ENCODE data around the gene ABHD4. TPM values are rescaled to one million over a fixed set of nuclear protein-coding genes. Genes with fewer than 3 reads are reported as not detected.
"Not testable (repeated sequence)": the region's sequence is repeated elsewhere in the genome, so short reads cannot be mapped to it uniquely, and the experiment has no call there.

ABHD4 gene
- total RNA-seq, 2 experiments from 2014 or later: 16.7 to 20.7 TPM

DNA sequence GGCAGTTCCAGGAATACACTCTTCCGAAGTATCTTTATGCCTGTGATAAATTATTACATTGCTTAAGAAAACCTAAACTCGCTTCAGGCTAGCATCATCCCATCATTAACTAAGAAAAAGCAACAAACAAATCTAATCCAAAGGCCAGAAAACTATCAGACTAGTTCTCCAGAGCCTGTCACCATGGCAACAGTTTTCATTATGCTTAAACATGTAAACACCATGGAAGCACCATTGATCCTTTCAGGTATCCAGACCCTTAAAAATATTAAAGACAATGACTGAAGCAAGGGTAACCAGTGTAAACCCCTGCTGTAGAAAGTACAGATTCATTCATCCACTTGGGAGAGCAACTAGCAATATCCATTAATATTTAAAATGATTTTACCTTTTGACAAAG, 18.9 kb upstream of the ABHD4 start:
- H3K9me3 Mint-ChIP-seq: no peaks in the 10 kb centered on the region
- H3K4me3 Mint-ChIP-seq: no peak overlapping the region
- ChIA-PET CTCF (interaction anchor here (0.8 to 2.8 kb wide), 3 partner anchors 9 to 169 kb away, joined by 3 to 16 read pairs (median 9); partner anchors contain the start of gene DAD1), POLR2A (interaction anchor here (0.6 to 1.9 kb wide), 5 partner anchors 9 to 22 kb away, joined by 3 to 4 read pairs (median 3); partner anchors contain the start of gene DAD1)
- H3K4me1 Mint-ChIP-seq: peaks cover 63% of the 10 kb centered on the region
- H3K27ac Mint-ChIP-seq: peak overlapping the region; percentile 41
- peaks cover 54% of the 10 kb centered on the region for H3K36me3 Mint-ChIP-seq (ENCODE audit: low read depth)
- no peak for DNase-seq
- H3K27me3 Mint-ChIP-seq: no peaks in the 10 kb centered on the region

DNA sequence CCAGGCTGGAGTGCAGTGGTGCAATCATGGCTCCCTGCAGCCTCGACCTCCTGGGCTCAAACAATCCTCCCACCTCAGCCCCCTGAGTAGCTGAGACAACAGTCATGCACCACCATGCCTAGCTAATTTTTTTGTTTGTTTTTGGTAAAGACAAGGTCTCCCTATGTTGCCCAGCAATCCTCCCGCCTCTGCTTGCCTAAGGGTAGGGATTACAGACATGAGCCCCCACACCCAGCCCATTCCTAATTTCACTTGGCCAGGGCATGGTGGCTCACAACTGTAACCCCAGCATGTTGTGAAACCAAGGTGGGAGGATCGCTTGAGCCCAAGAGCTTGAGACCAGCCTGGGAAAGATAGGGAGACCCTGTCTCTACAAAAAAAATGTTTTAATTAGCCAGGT, 18.2 kb upstream of the ABHD4 start:
- peaks cover 50% of the 10 kb centered on the region for H3K36me3 Mint-ChIP-seq (ENCODE audit: low read depth)
- H3K27me3 Mint-ChIP-seq: no peaks in the 10 kb centered on the region
- H3K4me3 Mint-ChIP-seq: no peak overlapping the region
- H3K9me3 Mint-ChIP-seq: no peaks in the 10 kb centered on the region
- ChIA-PET CTCF (interaction anchor here (0.8 to 2.8 kb wide), 2 partner anchors 10 to 168 kb away, joined by 3 to 16 read pairs; no protein-coding TSS in a partner anchor), POLR2A (interaction anchor here (0.6 to 1.9 kb wide), 2 partner anchors 9 to 19 kb away, joined by 4 read pairs; partner anchors contain the start of gene DAD1)
- peaks cover 64% of the 10 kb centered on the region for H3K4me1 Mint-ChIP-seq
- DNase-seq: no peak
- H3K27ac Mint-ChIP-seq: no peak overlapping the region

DNA sequence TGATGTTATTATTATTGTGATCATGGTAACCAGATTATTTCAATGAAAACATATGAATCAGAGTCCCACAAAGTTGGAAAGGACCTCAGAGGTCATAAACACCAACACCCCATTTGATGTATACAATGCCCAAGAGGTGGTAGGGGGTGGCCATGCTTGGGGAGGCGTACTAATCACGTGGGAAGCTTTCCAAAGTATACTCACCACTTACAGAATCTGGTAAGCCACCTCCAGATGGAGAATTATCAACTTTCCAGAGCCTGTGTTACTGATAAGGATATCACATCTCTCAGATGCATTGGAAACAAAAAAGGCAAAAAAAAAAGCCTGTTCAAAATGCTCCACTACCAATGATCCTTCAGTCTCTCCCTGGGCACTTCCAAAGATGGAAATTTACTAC, 17.5 kb upstream of the ABHD4 start:
- H3K4me3 Mint-ChIP-seq: no peak overlapping the region
- peaks cover 71% of the 10 kb centered on the region for H3K4me1 Mint-ChIP-seq
- ChIA-PET CTCF (interaction anchor here (1.4 to 12.1 kb wide), 2 partner anchors 8 to 477 kb away, joined by 4 to 162 read pairs; partner anchors contain the start of gene CDH24), POLR2A (no interaction called here)
- H3K36me3 Mint-ChIP-seq (ENCODE audit: low read depth): peaks cover 53% of the 10 kb centered on the region
- no peak overlapping the region for H3K27ac Mint-ChIP-seq
- no peaks in the 10 kb centered on the region for H3K27me3 Mint-ChIP-seq
- H3K9me3 Mint-ChIP-seq: no peaks in the 10 kb centered on the region
- no peak for DNase-seq

DNA sequence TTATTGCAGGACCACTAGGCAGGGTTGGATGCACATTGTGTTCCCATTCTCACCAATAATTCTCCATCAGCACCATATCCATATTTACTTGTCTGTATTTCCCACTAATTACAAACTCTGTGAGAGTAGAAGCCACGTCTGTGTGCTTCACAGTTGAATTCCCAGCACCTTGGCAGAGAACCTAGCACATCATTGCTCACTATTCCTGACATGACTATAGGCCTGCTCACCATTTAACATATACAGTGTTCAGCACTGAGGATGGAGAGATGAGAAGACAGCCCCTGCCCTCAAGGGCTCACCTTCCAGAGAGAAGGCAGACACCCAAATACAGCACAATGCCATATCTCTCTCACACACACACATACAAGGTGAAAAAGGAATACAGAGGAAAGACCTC, 14.1 kb upstream of the ABHD4 start:
- no peaks in the 10 kb centered on the region for H3K27me3 Mint-ChIP-seq
- no peak overlapping the region for H3K4me3 Mint-ChIP-seq
- CTCF ChIA-PET: interaction anchor here (12.1 kb wide), 1 partner anchor 12 kb away, joined by 162 read pairs; no protein-coding TSS in a partner anchor
- peaks cover 71% of the 10 kb centered on the region for H3K4me1 Mint-ChIP-seq
- POLR2A ChIA-PET: interaction anchor here (0.6 kb wide), 1 partner anchor 235 kb away, joined by 3 read pairs; no protein-coding TSS in a partner anchor
- H3K9me3 Mint-ChIP-seq: no peaks in the 10 kb centered on the region
- H3K27ac Mint-ChIP-seq: peak overlapping the region; percentile 16
- DNase-seq: no peak
- H3K36me3 Mint-ChIP-seq (ENCODE audit: low read depth): peaks cover 50% of the 10 kb centered on the region

DNA sequence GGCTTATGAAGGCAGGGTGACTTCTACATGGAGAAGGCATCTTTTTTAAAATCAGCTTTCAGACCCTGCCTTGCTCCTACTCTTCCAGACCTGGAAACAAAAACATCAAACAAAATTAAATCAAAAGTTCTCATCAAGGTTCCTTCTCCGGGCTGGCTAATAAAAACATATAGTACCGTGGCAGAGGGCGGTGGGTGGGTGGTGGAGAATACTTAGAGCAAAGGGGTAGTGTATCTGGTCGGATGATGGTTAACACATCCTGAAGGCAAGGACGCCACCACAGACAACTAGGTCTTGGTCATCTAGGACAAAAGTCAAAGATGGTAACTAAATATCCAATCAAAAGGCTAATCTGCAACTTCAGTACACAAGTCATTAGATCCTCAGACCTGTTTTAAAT, 10.9 kb upstream of the ABHD4 start:
- no peak for DNase-seq
- Mint-ChIP-seq H3K4me1 (peaks cover 74% of the 10 kb centered on the region), H3K9me3 (no peaks in the 10 kb centered on the region), H3K27me3 (no peaks in the 10 kb centered on the region), H3K27ac (peak overlapping the region; percentile 98), H3K36me3 (ENCODE audit: low read depth) (peaks cover 40% of the 10 kb centered on the region), H3K4me3 (peak overlapping the region; percentile 93)
- CTCF ChIA-PET: interaction anchor here (1.3 to 12.1 kb wide), 8 partner anchors 9 to 243 kb away, joined by 3 to 162 read pairs (median 7); partner anchors contain the start of gene MRPL52
- POLR2A ChIA-PET: interaction anchor here (1.0 to 6.4 kb wide), 11 partner anchors 9 to 342 kb away, joined by 3 to 103 read pairs (median 36); partner anchors contain the start of genes ABHD4, LRP10, OXA1L and PRMT5

GRCh38 chr14:22587677-22588422, 10.2 kb upstream of the ABHD4 start:
- peaks cover 40% of the 10 kb centered on the region for H3K36me3 Mint-ChIP-seq (ENCODE audit: low read depth)
- H3K4me1 Mint-ChIP-seq: peaks cover 69% of the 10 kb centered on the region
- not testable (repeated sequence) for H3K9me3 Mint-ChIP-seq, H3K27me3 Mint-ChIP-seq, DNase-seq
- ChIA-PET CTCF (interaction anchor here (0.9 to 12.1 kb wide), 12 partner anchors 9 to 242 kb away, joined by 3 to 162 read pairs (median 8); partner anchors contain the start of genes ABHD4, MRPL52 and OXA1L), POLR2A (interaction anchor here (0.6 to 6.4 kb wide), 24 partner anchors 8 to 741 kb away, joined by 3 to 103 read pairs (median 4); partner anchors contain the start of genes ABHD4, LRP10, MRPL52 and OXA1L)
- peak overlapping the region; percentile 93 for H3K4me3 Mint-ChIP-seq
- peak overlapping the region; percentile 98 for H3K27ac Mint-ChIP-seq

- H3K4me3 Mint-ChIP-seq: peak overlapping the region; percentile 93
- peaks cover 35% of the 10 kb centered on the region for H3K36me3 Mint-ChIP-seq (ENCODE audit: low read depth)
- CTCF ChIA-PET: interaction anchor here (0.8 to 12.1 kb wide), 31 partner anchors 10 to 671 kb away, joined by 3 to 162 read pairs (median 5); partner anchors contain the start of genes ABHD4, LRP10, MRPL52 and OR6J1
- H3K27ac Mint-ChIP-seq: peak overlapping the region; percentile 98
- DNase-seq: no peak
- POLR2A ChIA-PET: interaction anchor here (0.6 to 6.4 kb wide), 46 partner anchors 9 to 1321 kb away, joined by 3 to 103 read pairs (median 4); partner anchors contain the start of genes ABHD4, AJUBA, LRP10 and MRPL52
- no peaks in the 10 kb centered on the region for H3K9me3 Mint-ChIP-seq
- H3K27me3 Mint-ChIP-seq: no peaks in the 10 kb centered on the region
- H3K4me1 Mint-ChIP-seq: peaks cover 61% of the 10 kb centered on the region
These were observed 9.5 kb upstream of the ABHD4 start for GRCh38 chr14:22588526-22589095.

GRCh38 chr14:22589096-22589839, 8.8 kb upstream of the ABHD4 start, which contains the start of gene DAD1:
Gene DAD1 (minus strand): TSS chr14:22589224. CDS start chr14:22589157, 67 bp downstream.
- ChIA-PET CTCF (interaction anchor here (0.6 to 12.1 kb wide), 38 partner anchors 9 to 737 kb away, joined by 3 to 162 read pairs (median 4); partner anchors contain the start of genes ABHD4, HAUS4, LRP10 and MRPL52), POLR2A (interaction anchor here (0.7 to 6.4 kb wide), 43 partner anchors 10 to 1322 kb away, joined by 3 to 103 read pairs (median 4); partner anchors contain the start of genes ABHD4, AJUBA, LRP10 and MRPL52)
- H3K36me3 Mint-ChIP-seq (ENCODE audit: low read depth): peaks cover 32% of the 10 kb centered on the region
- no peaks in the 10 kb centered on the region for H3K9me3 Mint-ChIP-seq
- H3K27me3 Mint-ChIP-seq: peaks cover 6% of the 10 kb centered on the region
- DNase-seq: peak; percentile 100
- peak within 1 kb of the TSS; percentile 93 for H3K4me3 Mint-ChIP-seq
- H3K4me1 Mint-ChIP-seq: peaks cover 55% of the 10 kb centered on the region
- peak within 1 kb of the TSS; percentile 98 for H3K27ac Mint-ChIP-seq

GRCh38 chr14:22593189-22593588, 4.9 kb upstream of the ABHD4 start:
- Mint-ChIP-seq H3K4me1 (peaks cover 23% of the 10 kb centered on the region), H3K27ac (no peak overlapping the region), H3K27me3 (peaks cover 14% of the 10 kb centered on the region), H3K9me3 (no peaks in the 10 kb centered on the region), H3K36me3 (ENCODE audit: low read depth) (peaks cover 6% of the 10 kb centered on the region), H3K4me3 (no peak overlapping the region)
- no peak for DNase-seq
- ChIA-PET CTCF (interaction anchor here (0.6 to 1.0 kb wide), 2 partner anchors 22 to 376 kb away, joined by 3 to 4 read pairs; no protein-coding TSS in a partner anchor), POLR2A (interaction anchor here (1.1 kb wide), 1 partner anchor 32 kb away, joined by 3 read pairs; no protein-coding TSS in a partner anchor)

- CTCF ChIA-PET: interaction anchor here (0.6 to 1.1 kb wide), 3 partner anchors 22 to 742 kb away, joined by 3 to 4 read pairs (median 3); no protein-coding TSS in a partner anchor
These were observed 4.5 kb upstream of the ABHD4 start for GRCh38 chr14:22593601-22594000.

DNA sequence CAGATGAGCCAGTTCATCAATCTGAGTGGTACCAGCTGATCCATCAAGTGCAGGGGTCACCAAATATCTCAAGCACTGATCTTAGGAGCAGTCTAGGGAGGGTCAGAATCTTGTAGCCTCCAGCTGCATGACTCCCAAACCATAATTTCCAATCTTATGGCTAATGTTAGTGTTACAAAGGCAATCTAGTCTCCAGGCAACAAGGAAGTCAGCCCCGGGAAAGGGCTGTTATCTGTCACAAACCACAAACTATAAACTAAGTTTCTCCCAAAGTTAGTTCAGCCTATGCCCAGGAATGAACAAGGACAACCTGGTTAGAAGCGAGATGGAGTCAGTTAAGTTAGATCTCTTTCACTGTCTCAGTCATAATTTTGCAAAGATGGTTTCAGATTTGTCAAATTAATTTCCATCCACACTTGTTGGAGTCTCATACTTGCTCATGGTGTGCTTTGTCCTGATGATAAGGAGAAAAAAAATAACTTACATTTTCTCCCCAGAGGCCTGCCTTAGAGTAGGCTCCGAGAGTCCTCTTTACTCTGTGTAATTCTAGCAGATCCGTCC, 3.9 kb upstream of the ABHD4 start:
- no peak overlapping the region for H3K27ac Mint-ChIP-seq
- no peak overlapping the region for H3K4me3 Mint-ChIP-seq
- peaks cover 4% of the 10 kb centered on the region for H3K36me3 Mint-ChIP-seq (ENCODE audit: low read depth)
- no peaks in the 10 kb centered on the region for H3K9me3 Mint-ChIP-seq
- H3K4me1 Mint-ChIP-seq: peaks cover 31% of the 10 kb centered on the region
- H3K27me3 Mint-ChIP-seq: peaks cover 14% of the 10 kb centered on the region
- DNase-seq: no peak
- CTCF ChIA-PET: interaction anchor here (1.1 kb wide), 1 partner anchor 742 kb away, joined by 3 read pairs; no protein-coding TSS in a partner anchor
- POLR2A ChIA-PET: interaction anchor here (1.1 kb wide), 1 partner anchor 33 kb away, joined by 3 read pairs; no protein-coding TSS in a partner anchor

More at GRCh38 chr14:22593601-22594000, 4.5 kb upstream of the ABHD4 start:
- peaks cover 7% of the 10 kb centered on the region for H3K36me3 Mint-ChIP-seq (ENCODE audit: low read depth)
- peaks cover 14% of the 10 kb centered on the region for H3K27me3 Mint-ChIP-seq
- POLR2A ChIA-PET: interaction anchor here (1.1 kb wide), 1 partner anchor 32 kb away, joined by 3 read pairs; no protein-coding TSS in a partner anchor
- no peaks in the 10 kb centered on the region for H3K9me3 Mint-ChIP-seq
- no peak overlapping the region for H3K4me3 Mint-ChIP-seq
- no peak overlapping the region for H3K27ac Mint-ChIP-seq
- peaks cover 26% of the 10 kb centered on the region for H3K4me1 Mint-ChIP-seq
- no peak for DNase-seq
